ENCODE measurements around the gene MSI2.

The MSI2 gene

DNA sequence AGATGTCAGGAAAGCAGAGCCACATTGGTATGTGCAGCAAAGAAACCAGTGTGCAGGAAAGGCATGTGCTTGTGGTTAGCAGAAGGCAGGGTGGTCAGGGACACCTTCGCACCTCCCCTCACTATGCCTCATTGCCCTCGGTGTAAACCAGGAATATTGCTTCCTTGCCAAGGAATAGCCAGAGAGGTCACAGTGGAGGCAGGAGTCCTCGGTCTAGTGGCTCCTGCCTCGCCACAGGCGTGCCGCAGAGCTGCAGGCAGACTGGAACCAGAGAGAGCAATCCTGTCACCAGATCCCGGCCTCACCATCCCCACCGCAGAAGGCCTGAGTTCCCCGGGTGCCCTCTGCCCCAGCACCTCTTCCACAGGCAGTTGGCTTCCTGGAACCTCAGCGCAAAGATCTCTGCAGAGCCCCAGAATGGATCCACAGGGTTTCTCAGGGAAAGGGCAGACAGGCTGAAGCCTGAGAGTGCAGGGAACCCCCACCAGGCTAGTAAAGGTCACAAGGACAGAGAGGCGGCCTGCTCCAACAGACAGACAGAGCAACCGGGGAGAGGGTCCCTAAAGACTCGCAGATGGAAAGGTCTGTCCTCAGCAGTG lies 467.2 kb downstream of the MSI2 start:
- no peak for DNase-seq (ENCODE audit: low spot score)

DNA sequence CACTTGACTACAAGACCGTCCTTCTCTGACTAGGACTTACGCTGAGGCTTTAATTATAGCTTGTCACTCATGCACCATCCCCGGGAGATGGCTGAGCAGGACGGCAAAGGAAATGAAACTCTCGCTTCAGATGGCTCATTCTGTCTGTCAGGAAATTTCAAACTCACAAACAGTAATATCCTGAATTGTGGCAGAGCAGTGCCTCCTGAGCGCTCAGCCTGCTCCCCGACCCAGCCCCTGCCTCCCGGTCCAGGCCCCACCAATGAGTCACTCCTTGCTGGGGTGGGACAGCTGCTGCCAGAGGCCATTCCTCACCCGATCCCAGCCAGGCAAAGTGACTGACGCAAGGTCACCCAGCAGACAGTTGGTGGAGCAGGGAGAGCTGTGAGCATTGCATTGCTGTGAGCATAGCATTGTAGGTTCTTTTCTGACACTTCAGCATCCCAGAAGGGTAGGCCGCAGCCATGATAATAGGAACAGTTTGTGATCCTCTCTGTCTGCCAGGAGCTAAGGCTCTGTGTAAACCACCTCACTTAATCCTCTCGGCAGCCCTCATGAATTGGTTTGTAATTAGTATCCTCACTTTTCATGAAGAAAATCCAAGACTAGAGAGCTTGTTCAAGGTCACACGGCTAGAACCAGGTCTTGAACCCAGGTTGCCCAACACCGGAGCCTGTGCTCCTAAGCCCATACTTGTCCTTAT lies 467.9 kb downstream of the MSI2 start:
- no peak for DNase-seq (ENCODE audit: low spot score)

GRCh38 chr17:57724729-57725125 lies 468.4 kb downstream of the MSI2 start:
- DNase-seq (ENCODE audit: low spot score) = no peak

DNA sequence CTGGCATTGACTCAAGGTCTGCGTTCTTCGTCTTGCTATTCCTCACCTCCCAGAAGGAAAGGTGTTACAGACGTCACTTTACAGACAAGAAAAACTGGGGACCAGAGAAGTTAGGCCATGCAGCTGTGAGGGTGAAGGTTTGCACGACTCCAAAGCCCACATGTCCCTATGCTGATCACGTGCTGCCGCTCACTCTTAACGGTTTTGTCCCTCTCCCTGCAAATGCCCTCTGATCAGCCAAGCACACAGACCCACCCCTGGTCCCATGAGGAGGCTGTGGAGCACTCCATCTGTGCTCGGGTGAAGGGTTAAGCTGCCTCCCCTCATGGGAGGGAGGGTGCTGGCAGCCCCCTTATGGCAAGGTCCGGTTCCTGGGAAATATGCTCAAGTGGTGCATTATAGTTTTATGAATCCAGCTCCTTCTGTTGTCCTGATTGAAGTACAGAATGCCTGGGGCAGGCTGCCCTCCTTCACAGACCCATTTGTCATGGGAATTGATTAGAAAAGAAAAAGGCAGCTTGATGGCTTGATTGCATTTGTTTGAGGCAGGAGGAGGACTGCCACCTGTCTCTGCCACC lies 470.0 kb downstream of the MSI2 start:
- no peak for DNase-seq (ENCODE audit: low spot score)

- no peak for DNase-seq (ENCODE audit: low spot score)
These were observed 470.5 kb downstream of the MSI2 start for GRCh38 chr17:57726838-57727237.

- DNase-seq (ENCODE audit: low spot score) = no peak
These were observed 471.4 kb downstream of the MSI2 start for GRCh38 chr17:57727630-57728175.

DNA sequence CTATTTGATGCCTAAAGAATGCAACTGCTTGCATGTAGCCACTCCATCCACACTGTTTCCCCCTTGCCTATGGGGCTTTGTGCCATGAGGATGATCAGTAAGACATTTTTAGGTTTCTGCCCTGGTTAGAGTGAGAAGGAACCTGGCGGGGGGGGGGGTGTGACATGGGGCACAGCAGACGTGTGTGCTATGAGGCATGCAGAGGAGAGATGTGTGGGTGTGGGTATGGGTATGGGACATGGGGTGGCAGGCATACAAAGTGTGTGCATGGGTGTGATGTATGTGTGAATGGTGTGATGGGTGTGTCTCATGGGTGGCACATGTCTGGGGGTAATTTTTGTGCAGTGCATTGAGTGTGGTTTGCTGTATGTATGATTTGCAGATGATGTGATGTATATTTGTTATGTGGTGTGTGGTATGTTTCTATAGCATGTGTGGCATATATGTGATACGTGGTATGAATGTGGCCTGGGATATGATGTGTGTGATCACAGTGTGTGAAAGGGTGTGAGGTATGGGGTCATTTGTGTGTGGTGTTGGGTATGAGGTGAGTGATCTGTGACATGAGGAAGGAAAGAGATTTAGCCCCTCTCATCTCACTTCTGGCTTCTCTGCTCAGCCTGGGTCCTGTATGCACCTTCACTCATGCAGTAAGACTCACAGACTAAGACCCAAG lies 473.8 kb downstream of the MSI2 start:
- no peak for DNase-seq (ENCODE audit: low spot score)

GRCh38 chr17:57732062-57732461 lies 475.7 kb downstream of the MSI2 start:
- DNase-seq (ENCODE audit: low spot score) = no peak

GRCh38 chr17:57733085-57733484 lies 476.8 kb downstream of the MSI2 start:
- no peak for DNase-seq (ENCODE audit: low spot score)
